GM10266 (cell line): ENCODE measurements around the gene MMP27.

ENCODE experiments used
- DNase-seq: peaks from one replicate; pipeline ENCODE4 v3.0.0; 2012; ENCODE audit errors: extremely low spot score
- TF ChIP-seq, protein P1 (sequence below): IDR thresholded peaks from 2 replicates; pipeline ENCODE4 v1.5.1; 2012; ENCODE audit warnings: mild to moderate bottlenecking, low read depth; ENCODE audit not compliant: control insufficient read depth, insufficient read depth; ENCODE audit errors: missing control alignments

Gene MMP27

DNA sequence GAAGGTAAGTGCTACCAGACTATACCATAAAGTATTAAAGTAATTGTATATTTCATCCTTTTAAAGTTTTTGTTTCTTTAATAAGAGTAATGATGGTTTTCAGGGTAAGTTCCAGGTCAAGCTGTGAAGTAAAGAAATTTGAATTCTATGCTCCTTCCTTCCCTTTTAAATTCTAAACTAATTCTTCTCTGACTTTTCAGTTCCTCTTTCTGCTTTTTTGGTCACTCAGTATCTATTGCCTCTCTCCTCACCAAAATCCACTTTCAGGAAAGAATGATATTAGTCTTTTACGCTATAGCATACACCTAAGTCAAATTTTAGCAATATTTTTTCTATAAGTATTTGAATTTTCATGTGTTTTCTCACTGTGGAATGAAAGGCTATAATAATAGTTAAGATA lies 11.0 kb upstream of the MMP27 start:
- peak; percentile 13 for DNase-seq
- TF ChIP-seq, protein P1, sequence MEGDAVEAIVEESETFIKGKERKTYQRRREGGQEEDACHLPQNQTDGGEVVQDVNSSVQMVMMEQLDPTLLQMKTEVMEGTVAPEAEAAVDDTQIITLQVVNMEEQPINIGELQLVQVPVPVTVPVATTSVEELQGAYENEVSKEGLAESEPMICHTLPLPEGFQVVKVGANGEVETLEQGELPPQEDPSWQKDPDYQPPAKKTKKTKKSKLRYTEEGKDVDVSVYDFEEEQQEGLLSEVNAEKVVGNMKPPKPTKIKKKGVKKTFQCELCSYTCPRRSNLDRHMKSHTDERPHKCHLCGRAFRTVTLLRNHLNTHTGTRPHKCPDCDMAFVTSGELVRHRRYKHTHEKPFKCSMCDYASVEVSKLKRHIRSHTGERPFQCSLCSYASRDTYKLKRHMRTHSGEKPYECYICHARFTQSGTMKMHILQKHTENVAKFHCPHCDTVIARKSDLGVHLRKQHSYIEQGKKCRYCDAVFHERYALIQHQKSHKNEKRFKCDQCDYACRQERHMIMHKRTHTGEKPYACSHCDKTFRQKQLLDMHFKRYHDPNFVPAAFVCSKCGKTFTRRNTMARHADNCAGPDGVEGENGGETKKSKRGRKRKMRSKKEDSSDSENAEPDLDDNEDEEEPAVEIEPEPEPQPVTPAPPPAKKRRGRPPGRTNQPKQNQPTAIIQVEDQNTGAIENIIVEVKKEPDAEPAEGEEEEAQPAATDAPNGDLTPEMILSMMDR, result no peak

DNA sequence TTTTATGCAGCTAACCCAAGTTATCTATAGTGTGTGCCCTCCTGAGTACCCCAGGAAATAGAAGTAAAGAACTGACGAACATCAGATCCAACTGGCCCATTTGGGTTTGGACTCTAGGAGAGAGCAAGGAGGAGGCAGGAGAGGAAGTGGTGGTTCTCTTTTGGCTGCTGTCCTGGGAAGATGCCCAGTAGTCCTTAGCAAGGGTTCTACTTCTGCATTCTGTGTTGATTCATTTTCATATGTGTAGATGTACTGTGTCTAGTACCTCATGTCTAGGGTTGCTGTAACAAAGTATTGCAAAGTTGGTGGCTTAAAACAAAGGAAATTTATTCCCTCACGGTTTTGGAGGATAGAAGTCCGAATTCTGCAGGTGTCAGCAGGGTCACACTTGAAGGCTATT lies 6.6 kb upstream of the MMP27 start:
- TF ChIP-seq, protein P1, result no peak
- no peak for DNase-seq

DNA sequence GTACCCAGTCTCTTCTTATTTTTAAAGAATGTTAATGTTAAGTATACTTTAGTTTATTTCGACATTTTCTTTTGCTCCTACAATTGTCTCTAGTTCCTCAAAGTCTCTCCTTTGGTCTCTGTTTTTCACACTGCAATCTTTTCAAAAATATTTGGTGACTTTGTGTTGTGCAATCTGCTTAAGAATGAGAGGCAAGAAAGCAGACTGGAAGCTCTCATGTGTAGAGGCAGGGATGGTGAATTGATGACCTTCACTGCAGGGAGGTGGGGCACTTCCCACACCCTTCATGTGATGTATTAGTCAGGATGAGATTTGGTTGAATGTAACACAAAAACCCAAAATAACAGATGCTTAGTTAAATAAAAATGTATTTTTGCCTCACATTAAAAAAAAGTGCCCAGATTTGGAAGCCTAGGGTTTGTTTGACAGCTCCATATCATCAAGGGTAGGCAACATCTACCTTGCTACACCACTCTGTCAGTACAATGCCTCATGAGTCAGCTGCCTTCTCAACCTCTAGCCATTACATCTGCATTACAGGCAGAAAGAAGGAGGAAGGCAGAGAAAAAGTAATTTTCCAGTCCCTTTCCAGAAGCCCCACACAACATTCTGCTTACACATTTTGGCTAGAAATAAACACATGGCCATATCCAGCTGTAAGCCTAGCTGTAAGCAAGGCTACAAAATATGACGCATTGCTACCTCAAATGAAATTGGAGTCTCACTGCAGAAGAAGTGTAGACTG lies 3.8 kb upstream of the MMP27 start:
- TF ChIP-seq, protein P1, result no peak
- no peak for DNase-seq

DNA sequence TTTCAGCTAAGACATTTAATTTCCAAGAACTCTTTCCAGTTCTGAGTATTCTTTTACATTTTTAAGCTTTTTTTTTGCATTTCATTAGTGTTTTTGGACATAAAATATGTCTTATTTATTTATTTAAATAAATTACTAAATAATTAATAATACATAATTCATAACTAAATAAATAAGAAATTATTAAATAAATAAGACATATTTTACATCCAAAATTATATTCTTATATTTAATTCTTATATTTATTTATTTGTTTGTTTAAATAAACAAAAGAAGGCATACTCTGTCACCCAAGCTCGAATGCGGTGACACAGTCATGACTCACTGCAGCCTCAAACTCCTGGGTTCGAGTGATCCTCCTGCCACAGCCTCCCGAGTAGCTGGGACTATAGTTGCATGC lies 3.1 kb upstream of the MMP27 start:
- TF ChIP-seq, protein P1, result no peak

DNA sequence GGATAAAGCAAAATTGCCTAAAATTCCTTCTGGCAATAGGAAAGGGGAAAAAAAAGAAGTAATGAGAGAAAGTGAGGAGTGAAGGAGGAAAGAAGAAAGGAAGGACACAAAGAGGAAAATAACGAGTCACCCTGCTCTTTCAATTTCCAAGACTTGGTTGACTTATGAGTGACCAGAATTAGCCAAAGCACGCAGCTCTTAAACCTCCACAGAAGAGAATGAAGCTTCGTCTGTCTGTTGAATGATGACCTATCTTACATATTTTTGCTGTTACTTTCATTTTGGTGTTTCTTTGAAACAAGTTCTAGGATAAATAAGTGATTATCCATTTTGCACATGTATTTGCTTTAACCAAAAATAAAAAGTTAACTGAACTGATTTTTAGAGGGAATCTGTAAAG lies 728 bp downstream of the MMP27 start:
- TF ChIP-seq, protein P1, result no peak

More for the DNA sequence above, 3.1 kb upstream of the MMP27 start:
- DNase-seq, result no peak

DNA sequence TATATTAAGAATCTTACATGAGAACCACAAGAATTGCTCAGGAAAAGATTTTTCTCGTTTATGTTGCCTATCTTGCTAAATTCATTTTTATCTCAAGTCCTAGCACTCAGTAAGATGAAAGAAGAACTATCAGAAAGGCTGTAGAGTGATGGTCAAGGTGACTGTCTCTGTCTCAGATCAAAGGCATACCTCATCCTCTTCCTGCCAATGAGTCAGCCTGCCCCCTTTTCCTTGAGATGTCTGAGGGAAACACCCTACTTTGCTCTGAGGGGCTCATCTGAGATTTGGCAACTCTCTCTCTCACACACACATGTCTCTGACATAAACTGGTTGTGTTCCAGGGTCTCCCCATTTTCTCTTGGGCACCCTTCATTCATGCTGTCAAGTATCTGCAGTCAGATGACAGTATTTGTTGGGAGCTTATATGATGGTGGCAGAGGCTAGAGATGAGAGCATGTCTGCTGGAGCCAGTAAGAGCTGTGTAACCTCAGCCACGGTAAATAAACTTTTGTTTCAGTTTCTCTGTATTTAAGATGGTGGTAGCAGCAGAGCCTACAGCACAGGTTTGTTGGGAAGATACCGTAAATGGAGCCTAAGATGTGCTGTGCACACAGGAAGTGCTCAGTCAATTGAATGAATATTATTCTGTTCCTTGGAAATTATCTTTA lies 1.6 kb downstream of the MMP27 start:
- TF ChIP-seq, protein P1, result no peak
- no peak for DNase-seq

More for the DNA sequence above, 728 bp downstream of the MMP27 start:
- DNase-seq, result no peak

DNA sequence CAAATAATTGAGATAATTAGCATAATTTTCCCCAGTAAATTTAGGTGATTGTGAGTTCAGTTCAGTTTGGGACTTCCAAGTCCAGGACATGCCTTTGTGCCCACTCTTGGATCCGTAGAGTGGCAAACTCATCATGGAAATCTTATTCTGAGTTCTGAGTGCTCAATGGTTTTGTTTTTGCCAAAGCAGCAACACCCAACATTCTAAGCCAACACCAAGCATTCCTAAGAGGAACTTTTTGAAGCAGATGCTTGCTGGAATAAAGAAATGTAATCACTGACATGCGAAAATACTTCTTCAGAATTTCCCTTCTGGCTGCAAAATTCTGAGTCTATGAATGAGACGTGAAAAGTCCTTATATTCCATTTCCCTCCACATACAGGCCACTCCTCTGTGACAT lies 10.4 kb downstream of the MMP27 start:
- TF ChIP-seq, protein P1, result no peak
- DNase-seq, result no peak
